Smooth muscle cell (in vitro differentiated cells): ENCODE data around the gene TPRG1. TPM values are rescaled to one million over a fixed set of nuclear protein-coding genes. Genes with fewer than 3 reads are reported as not detected.
A peak's percentile ranks its signal among the peaks of the same experiment; 100 is the strongest.

ENCODE experiments used
- DNase-seq: peaks from one replicate; lab custom pipeline; 2025; ENCODE audit not compliant: unreplicated experiment; lab: John Stamatoyannopoulos, UW
- H2AFZ ChIP-seq: fragments of 200-600 bp; sonication (generic); 2 replicates; pipeline ENCODE4 v1.6.0; 2016; ENCODE audit warnings: antibody characterized with exemption, low read depth, mild to moderate bottlenecking
- H3F3A ChIP-seq: fragments of 200-600 bp; sonication (generic); 2 replicates; pipeline ENCODE4 v1.6.0; 2017; ENCODE audit warnings: antibody characterized with exemption, low read depth
- H3K27ac ChIP-seq: fragments of 200-600 bp; sonication (generic); 2 replicates; pipeline ENCODE4 v1.5.1; 2016; ENCODE audit warnings: low read depth, mild to moderate bottlenecking
- H3K27me3 ChIP-seq: fragments of 200-600 bp; sonication (generic); 2 replicates; pipeline ENCODE4 v1.6.1; 2016; ENCODE audit warnings: low read depth, mild to moderate bottlenecking
- H3K36me3 ChIP-seq: fragments of 200-600 bp; sonication (generic); 2 replicates; pipeline ENCODE4 v1.5.1; 2016; ENCODE audit warnings: low read depth
- H3K4me1 ChIP-seq: fragments of 200-600 bp; sonication (generic); 2 replicates; pipeline ENCODE4 v1.5.1; 2016; ENCODE audit warnings: low read depth
- H3K4me2 ChIP-seq: fragments of 200-600 bp; sonication (generic); 2 replicates; pipeline ENCODE4 v1.6.0; 2016; ENCODE audit warnings: mild to moderate bottlenecking
- H3K4me3 ChIP-seq: fragments of 200-600 bp; sonication (generic); 2 replicates; pipeline ENCODE4 v1.5.1; 2016; ENCODE audit warnings: mild to moderate bottlenecking
- H3K79me2 ChIP-seq: fragments of 200-600 bp; sonication (generic); 2 replicates; pipeline ENCODE4 v1.6.0; 2016; ENCODE audit warnings: low read depth, mild to moderate bottlenecking
- H3K9ac ChIP-seq: fragments of 200-600 bp; sonication (generic); 2 replicates; pipeline ENCODE4 v1.6.0; 2016; ENCODE audit warnings: low read depth
- H3K9me3 ChIP-seq: fragments of 200-600 bp; sonication (generic); replicated peaks from 2 replicates; pipeline ENCODE4 v1.5.1; 2016; ENCODE audit warnings: low read depth
- H4K20me1 ChIP-seq: fragments of 200-600 bp; sonication (generic); 2 replicates; pipeline ENCODE4 v1.6.0; 2016; ENCODE audit warnings: low read depth
- WGBS: methylation state at CpG from one replicate; pipeline ENCODE4 v1.1.7; 2016; ENCODE audit warnings: low lambda C conversion rate; 5-methylcytosine and 5-hydroxymethylcytosine counted together
- polyA plus RNA-seq: library from polyadenylated mRNA; unstranded; fragments of >200 nt; fragmentation: Nextera tagmentation; extraction: Ambion mirVana; gene quantifications from 2 replicates; pipeline ENCODE4 v1.2.1, GENCODE V29; 2016
- total RNA-seq: library from RNA; depleted of rRNA; stranded (reverse); fragments of >200 nt; gene quantifications from 2 replicates; pipeline ENCODE4 v1.2.3, GENCODE V29; 2014
- TF ChIP-seq, protein P1 (sequence below): fragments of 200-600 bp; sonication (generic); IDR thresholded peaks from 2 replicates; pipeline ENCODE4 v1.5.1; 2017; ENCODE audit warnings: borderline replicate concordance, mild to moderate bottlenecking, antibody characterized with exemption; ENCODE audit not compliant: insufficient read depth, poor library complexity, severe bottlenecking

The TPRG1 gene
- total and polyA plus RNA-seq, 2 experiments from 2014 or later = 0.65 to 3.2 TPM

DNA sequence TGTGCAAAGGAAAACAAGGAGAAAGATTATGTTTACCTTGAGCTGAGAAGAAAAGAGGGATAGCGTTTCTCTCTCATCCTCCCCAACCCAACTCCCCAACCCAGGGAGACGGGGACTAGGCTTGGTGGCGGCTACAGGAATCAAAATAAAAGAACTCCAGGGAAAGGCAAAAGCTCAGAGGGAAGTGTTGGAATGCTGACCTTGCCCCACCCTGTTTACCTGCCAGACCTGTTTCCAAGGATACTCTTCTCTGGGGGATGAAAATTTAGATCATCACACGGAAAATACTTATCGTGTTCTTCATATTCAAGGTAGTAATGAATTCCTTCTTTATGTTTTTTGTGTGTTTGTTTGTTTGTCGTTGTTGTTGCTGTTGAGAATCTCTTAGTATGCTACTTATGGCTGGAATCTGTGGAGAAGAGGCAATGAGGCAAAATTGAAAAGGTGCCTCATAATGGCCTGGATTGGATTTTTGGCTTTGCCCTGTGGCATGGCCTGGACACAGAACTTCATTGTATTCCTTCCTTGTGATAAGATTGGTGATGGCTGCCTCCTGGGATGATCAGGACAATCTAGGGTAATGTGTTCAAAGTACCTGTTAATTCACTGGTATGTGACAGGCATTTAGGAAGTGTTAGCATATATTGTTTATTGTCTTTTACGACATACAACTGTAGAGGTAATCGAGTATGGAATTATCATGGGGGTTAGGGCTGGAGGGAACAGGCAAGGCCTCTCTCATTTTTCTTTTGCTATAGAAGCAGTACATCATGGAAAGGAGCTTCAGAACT is 11.1 kb upstream of the TPRG1 start:
- Histone ChIP-seq H3K9me3 (no peaks in the 10 kb centered on the region), H3K4me3 (no peak overlapping the region), H4K20me1 (no peaks in the 10 kb centered on the region), H3K27ac (no peak overlapping the region), H3K4me1 (no peaks in the 10 kb centered on the region), H3K36me3 (no peaks in the 10 kb centered on the region), H3K79me2 (no peaks in the 10 kb centered on the region), H3K27me3 (no peaks in the 10 kb centered on the region), H3F3A (no peaks in the 10 kb centered on the region), H3K4me2 (no peak overlapping the region), H2AFZ (no peak overlapping the region), H3K9ac (no peak overlapping the region)
- WGBS = 77% methylated on average over 8 of the region's 8 CpGs
- DNase-seq = no peak
- TF ChIP-seq, protein P1, sequence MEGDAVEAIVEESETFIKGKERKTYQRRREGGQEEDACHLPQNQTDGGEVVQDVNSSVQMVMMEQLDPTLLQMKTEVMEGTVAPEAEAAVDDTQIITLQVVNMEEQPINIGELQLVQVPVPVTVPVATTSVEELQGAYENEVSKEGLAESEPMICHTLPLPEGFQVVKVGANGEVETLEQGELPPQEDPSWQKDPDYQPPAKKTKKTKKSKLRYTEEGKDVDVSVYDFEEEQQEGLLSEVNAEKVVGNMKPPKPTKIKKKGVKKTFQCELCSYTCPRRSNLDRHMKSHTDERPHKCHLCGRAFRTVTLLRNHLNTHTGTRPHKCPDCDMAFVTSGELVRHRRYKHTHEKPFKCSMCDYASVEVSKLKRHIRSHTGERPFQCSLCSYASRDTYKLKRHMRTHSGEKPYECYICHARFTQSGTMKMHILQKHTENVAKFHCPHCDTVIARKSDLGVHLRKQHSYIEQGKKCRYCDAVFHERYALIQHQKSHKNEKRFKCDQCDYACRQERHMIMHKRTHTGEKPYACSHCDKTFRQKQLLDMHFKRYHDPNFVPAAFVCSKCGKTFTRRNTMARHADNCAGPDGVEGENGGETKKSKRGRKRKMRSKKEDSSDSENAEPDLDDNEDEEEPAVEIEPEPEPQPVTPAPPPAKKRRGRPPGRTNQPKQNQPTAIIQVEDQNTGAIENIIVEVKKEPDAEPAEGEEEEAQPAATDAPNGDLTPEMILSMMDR = no peak

GRCh38 chr3:189165092-189165612 is 6.6 kb upstream of the TPRG1 start:
- H3F3A ChIP-seq = no peaks in the 10 kb centered on the region
- H3K27me3 ChIP-seq = no peaks in the 10 kb centered on the region
- H3K4me2 ChIP-seq = no peak overlapping the region
- no peaks in the 10 kb centered on the region for H3K36me3 ChIP-seq
- H3K4me1 ChIP-seq = no peaks in the 10 kb centered on the region
- DNase-seq = no peak
- H2AFZ ChIP-seq = no peak overlapping the region
- TF ChIP-seq, protein P1 = no peak
- H3K27ac ChIP-seq = peak overlapping the region; percentile 22
- H3K9me3 ChIP-seq = no peaks in the 10 kb centered on the region
- 80% methylated on average over 6 of the region's 6 CpGs for WGBS
- no peak overlapping the region for H3K9ac ChIP-seq
- H3K79me2 ChIP-seq = no peaks in the 10 kb centered on the region
- no peaks in the 10 kb centered on the region for H4K20me1 ChIP-seq
- no peak overlapping the region for H3K4me3 ChIP-seq

GRCh38 chr3:189166321-189166720 is 5.5 kb upstream of the TPRG1 start:
- TF ChIP-seq, protein P1 = no peak
- no peaks in the 10 kb centered on the region for H3K36me3 ChIP-seq
- no peak overlapping the region for H3K4me2 ChIP-seq
- WGBS = 81% methylated on average over 5 of the region's 5 CpGs
- H3K9me3 ChIP-seq = no peaks in the 10 kb centered on the region
- no peak overlapping the region for H2AFZ ChIP-seq
- H3K27me3 ChIP-seq = no peaks in the 10 kb centered on the region
- peak overlapping the region; percentile 50 for H3K27ac ChIP-seq
- no peaks in the 10 kb centered on the region for H3K79me2 ChIP-seq
- H3K9ac ChIP-seq = no peak overlapping the region
- no peak overlapping the region for H3K4me3 ChIP-seq
- no peak for DNase-seq
- H3F3A ChIP-seq = no peaks in the 10 kb centered on the region
- H3K4me1 ChIP-seq = no peaks in the 10 kb centered on the region
- no peaks in the 10 kb centered on the region for H4K20me1 ChIP-seq
